HepG2 (cell line): ENCODE results near the gene TNFAIP1. TPM values are rescaled to one million over a fixed set of nuclear protein-coding genes. Genes with fewer than 3 reads are reported as not detected.

ENCODE experiments used
- AHDC1 ChIP-seq: sonication (generic); formaldehyde crosslinking; IDR thresholded peaks from 2 replicates; pipeline ENCODE4 v1.5.1; 2020; ENCODE audit warnings: mild to moderate bottlenecking, missing genetic modification reagents, borderline replicate concordance
- BRCA1 ChIP-seq: sonication (generic); formaldehyde crosslinking; IDR thresholded peaks from 2 replicates; pipeline ENCODE4 v1.4.0; 2020; ENCODE audit warnings: missing genetic modification reagents
- GABPA ChIP-seq, 2 experiments: IDR thresholded peaks; 2 replicates each; pipeline ENCODE4 v1.6.1; 2011 to 2016; ENCODE audit warnings: low read depth in 2 of 2, low read length in 1 of 2, missing biosample characterization in 1 of 2, missing genetic modification characterization in 1 of 2
- IRF1 ChIP-seq: sonication (generic); formaldehyde crosslinking; IDR thresholded peaks from 2 replicates; pipeline ENCODE4 v1.4.0; 2020; ENCODE audit warnings: low read depth, mild to moderate bottlenecking, missing genetic modification reagents
- MTA3 ChIP-seq: sonication (generic); formaldehyde crosslinking; IDR thresholded peaks from 2 replicates; pipeline ENCODE4 v1.4.0; 2020; ENCODE audit warnings: missing genetic modification reagents
- NR2C2 ChIP-seq: sonication (generic); formaldehyde crosslinking; IDR thresholded peaks from 2 replicates; pipeline ENCODE4 v1.4.0; 2020; ENCODE audit warnings: missing genetic modification reagents, mild to moderate bottlenecking, moderate library complexity, borderline replicate concordance
- RARA ChIP-seq: IDR thresholded peaks from 2 replicates; pipeline ENCODE4 v1.6.1; 2016; ENCODE audit warnings: missing genetic modification reagents, missing compliant biosample characterization
- SAP130 ChIP-seq: IDR thresholded peaks from 2 replicates; pipeline ENCODE4 v1.6.1; 2016; ENCODE audit warnings: low read depth
- SUZ12 ChIP-seq: fragments of 150-350 bp; IDR thresholded peaks from 2 replicates; pipeline ENCODE4 v1.6.1; 2014; ENCODE audit warnings: low read depth, low read length
- TAF15 ChIP-seq: fragments of 200-400 bp; formaldehyde crosslinking; IDR thresholded peaks from one replicate; pipeline ENCODE4 v1.6.1; 2018; ENCODE audit warnings: mild to moderate bottlenecking, low read depth, low read length; ENCODE audit not compliant: poor library complexity, severe bottlenecking
- ZIK1 ChIP-seq: sonication (generic); formaldehyde crosslinking; IDR thresholded peaks from 2 replicates; pipeline ENCODE4 v1.5.0; 2020; ENCODE audit warnings: mild to moderate bottlenecking, low read depth, missing genetic modification reagents, borderline replicate concordance
- ZNF205 ChIP-seq: IDR thresholded peaks from 2 replicates; pipeline ENCODE4 v1.6.1; 2018; ENCODE audit warnings: missing biosample characterization, missing genetic modification reagents
- ZNF329 ChIP-seq: sonication (generic); formaldehyde crosslinking; IDR thresholded peaks from 2 replicates; pipeline ENCODE4 v1.9.0; 2021; ENCODE audit warnings: low read depth, mild to moderate bottlenecking, missing genetic modification reagents
- ZNF512 ChIP-seq: sonication (generic); formaldehyde crosslinking; IDR thresholded peaks from 2 replicates; pipeline ENCODE4 v1.4.0; 2020; ENCODE audit warnings: mild to moderate bottlenecking, missing genetic modification reagents
- ZNF547 ChIP-seq: sonication (generic); formaldehyde crosslinking; IDR thresholded peaks from 2 replicates; pipeline ENCODE4 v1.5.1; 2020; ENCODE audit warnings: mild to moderate bottlenecking, missing genetic modification reagents
- ZNF569 ChIP-seq: sonication (generic); formaldehyde crosslinking; IDR thresholded peaks from 2 replicates; pipeline ENCODE4 v1.5.0; 2020; ENCODE audit warnings: mild to moderate bottlenecking, missing genetic modification reagents, moderate library complexity, borderline replicate concordance
- ZNF615 ChIP-seq: sonication (generic); formaldehyde crosslinking; IDR thresholded peaks from 2 replicates; pipeline ENCODE4 v1.5.0; 2020; ENCODE audit warnings: mild to moderate bottlenecking, missing genetic modification reagents, borderline replicate concordance
- ZNF639 ChIP-seq: conservative IDR thresholded peaks from 2 replicates; pipeline ENCODE4 v1.6.1; 2018; ENCODE audit warnings: missing genetic modification reagents
- ZNF746 ChIP-seq: sonication (generic); formaldehyde crosslinking; IDR thresholded peaks from 2 replicates; pipeline ENCODE4 v1.8.0; 2022; ENCODE audit warnings: mild to moderate bottlenecking, missing genetic modification reagents
- ZSCAN31 ChIP-seq: sonication (generic); formaldehyde crosslinking; IDR thresholded peaks from 2 replicates; pipeline ENCODE4 v1.5.0; 2020; ENCODE audit warnings: low read depth, mild to moderate bottlenecking, missing genetic modification reagents
- polyA plus RNA-seq, 8 experiments: library from polyadenylated mRNA; depleted of rRNA in 3 of 8; stranded (reverse) in 7 of 8; unstranded in 1 of 8; fragments of >200 nt; fragmentation: Illumina TruSeq in 4 of 8; extraction: Trizol in 4 of 8; gene quantifications; 2 replicates each; pipeline versions ENCODE4 v1.2.1 to v1.2.3, GENCODE V29; 2011 to 2016; ENCODE audit warnings: low read depth in 4 of 8, missing spikeins in 1 of 8, mixed read lengths in 1 of 8; ENCODE audit not compliant: insufficient read depth in 1 of 8
- total RNA-seq, 5 experiments: library from RNA; depleted of rRNA; stranded (reverse); fragments of >200 nt; fragmentation: Illumina TruSeq; extraction: Trizol; gene quantifications; 2 replicates each; pipeline ENCODE4 v1.2.3, GENCODE V29; 2016; ENCODE audit warnings: low read depth in 1 of 5
- TF ChIP-seq, protein P1 (sequence below): IDR thresholded peaks from 2 replicates; pipeline ENCODE4 v1.6.1; 2012; ENCODE audit warnings: inconsistent platforms

Gene TNFAIP1
- total and polyA plus RNA-seq, 2 of the 13 experiments (the other 11 are each of a cell fraction or from before 2014, with no cell fraction given): 17.5 to 40.6 TPM

DNA sequence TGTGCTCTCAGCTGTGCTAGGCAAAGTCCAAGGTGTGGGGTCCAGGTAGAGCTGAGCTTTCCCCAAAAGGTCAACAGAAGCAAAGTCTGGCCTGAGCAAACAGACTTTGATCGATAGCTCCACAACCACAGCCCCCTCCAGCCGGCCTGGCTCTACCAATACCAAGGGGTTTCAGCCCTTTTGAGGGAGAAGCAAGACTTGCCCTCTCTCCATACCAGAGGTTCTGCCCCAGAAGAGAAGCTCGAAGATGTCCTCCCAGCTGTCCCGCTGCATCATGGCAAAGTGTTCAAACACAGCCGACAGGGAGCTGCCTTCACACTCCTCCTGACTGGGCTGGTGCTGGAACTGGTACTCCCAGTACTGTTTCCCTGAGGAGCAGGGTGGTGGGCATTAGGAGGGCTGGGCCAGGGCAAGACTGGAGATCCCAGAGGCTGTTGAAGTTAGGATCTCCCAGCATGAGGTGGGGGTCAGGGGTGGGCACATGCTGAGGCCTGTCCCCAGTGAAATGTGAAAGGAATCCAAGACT is 32.8 kb downstream of the TNFAIP1 start (continued):
- TF ChIP-seq RARA (CRISPR knock-in tag) (peak; percentile 91), TAF15 (no peak), SUZ12 (no peak), MTA3 (CRISPR knock-in tag) (no peak), NR2C2 (peak; percentile 88), ZIK1 (CRISPR knock-in tag) (no peak), ZNF746 (CRISPR knock-in tag) (peak; percentile 99), ZNF329 (no peak), SAP130 (CRISPR knock-in tag) (peak; percentile 86), ZSCAN31 (CRISPR knock-in tag) (no peak), AHDC1 (peak; percentile 81), ZNF205 (CRISPR knock-in tag) (peak; percentile 73; the same call in 1 of the 2 replicates), IRF1 (no peak), GABPA (IDR thresholded peaks at IDR 0.05; ENCODE audit: low read depth, low read length) (no peak), GABPA (CRISPR knock-in tag; IDR thresholded peaks at IDR 0.05; ENCODE audit: low read depth) (peak; percentile 75), ZNF547 (CRISPR knock-in tag) (no peak), ZNF615 (CRISPR knock-in tag) (no peak), ZNF569 (CRISPR knock-in tag) (no peak), ZNF639 (no peak), BRCA1 (0 out of 2 replicates have a peak, but pooled peaks have one; percentile 56), ZNF512 (CRISPR knock-in tag) (no peak)
- TF ChIP-seq, protein P1, sequence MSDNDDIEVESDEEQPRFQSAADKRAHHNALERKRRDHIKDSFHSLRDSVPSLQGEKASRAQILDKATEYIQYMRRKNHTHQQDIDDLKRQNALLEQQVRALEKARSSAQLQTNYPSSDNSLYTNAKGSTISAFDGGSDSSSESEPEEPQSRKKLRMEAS: peak; percentile 65
